B cell (primary cell): ENCODE measurements around the gene KCNK4. TPM values are rescaled to one million over a fixed set of nuclear protein-coding genes. Genes with fewer than 3 reads are reported as not detected.
A peak's percentile ranks its signal among the peaks of the same experiment; 100 is the strongest.

Experiments used
- ATAC-seq: fragments of 200-7000 bp; cut with Tn5 transposase; one replicate; pipeline ENCODE4 v1.10.0; 2021; ENCODE audit warnings: low read depth, mild to moderate bottlenecking, moderate number of reproducible peaks, moderate library complexity
- CTCF ChIA-PET: fragments of 350-600 bp; sonication (Branson Sonifier 250); formaldehyde crosslinking; loops from one replicate; lab custom pipeline; 2021; ENCODE audit warnings: antibody characterized with exemption, inconsistent platforms; lab: Charles Lee
- POLR2A ChIA-PET: fragments of 350-600 bp; sonication (Branson Sonifier 250); formaldehyde crosslinking; loops from one replicate; lab custom pipeline; 2021; ENCODE audit warnings: antibody characterized with exemption; lab: Charles Lee
- DNase-seq: peaks from one replicate; pipeline ENCODE4 v3.0.0; 2013
- H2AFZ ChIP-seq: 2 replicates; pipeline ENCODE4 v1.6.1; 2012; ENCODE audit warnings: mild to moderate bottlenecking, low read depth, low read length; ENCODE audit not compliant: insufficient read depth, poor library complexity, severe bottlenecking
- H3K27ac ChIP-seq, 2 donors: 1 replicate in 1 of 2; 2 replicates in 1 of 2; pipeline ENCODE4 v1.5.1; 2012 to 2013; ENCODE audit warnings: low read length in 2 of 2, mild to moderate bottlenecking in 2 of 2, moderate library complexity in 1 of 2
- H3K27me3 ChIP-seq, 4 experiments: fragments of 200-600 bp in 1 of 4; sonication (generic) in 1 of 4; replicated peaks in 1 of 4; 1 replicate in 2 of 4; 2 replicates in 2 of 4; pipeline versions ENCODE4 v1.6.1 to v1.7.0; 2013 to 2016; ENCODE audit warnings: low read length in 3 of 4, mild to moderate bottlenecking in 2 of 4, mixed read lengths in 1 of 4, moderate library complexity in 1 of 4; ENCODE audit not compliant: insufficient read depth in 4 of 4, control insufficient read depth in 3 of 4; ENCODE audit errors: control extremely low read depth in 1 of 4
- H3K36me3 ChIP-seq, 2 experiments: replicated peaks in 1 of 2; 1 replicate in 1 of 2; 2 replicates in 1 of 2; pipeline versions ENCODE4 v1.6.1 to v1.7.1; 2013; ENCODE audit warnings: low read length in 1 of 2; ENCODE audit not compliant: insufficient read depth in 2 of 2, control insufficient read depth in 1 of 2; ENCODE audit errors: control extremely low read depth in 1 of 2, extremely low read depth in 1 of 2
- H3K4me1 ChIP-seq, 2 donors: fragments of 200-600 bp in 1 of 2; sonication (generic) in 1 of 2; 1 replicate in 1 of 2; 2 replicates in 1 of 2; pipeline versions ENCODE4 v1.5.1 to v1.6.1; 2013 to 2017; ENCODE audit warnings: low read length in 2 of 2; ENCODE audit not compliant: control insufficient read depth in 2 of 2, insufficient read depth in 2 of 2
- H3K4me2 ChIP-seq: replicated peaks from 2 replicates; pipeline ENCODE3; 2012; ENCODE audit warnings: mild to moderate bottlenecking, low read depth, low read length; ENCODE audit not compliant: poor library complexity, severe bottlenecking
- H3K4me3 ChIP-seq, 5 experiments: fragments of 200-600 bp in 1 of 5; sonication (generic) in 1 of 5; 1 replicate in 3 of 5; 2 replicates in 2 of 5; pipeline versions ENCODE4 v1.5.1 to v1.7.0; 2011 to 2016; ENCODE audit warnings: low read length in 4 of 5, mild to moderate bottlenecking in 4 of 5, low read depth in 2 of 5, control low read depth in 1 of 5, moderate library complexity in 1 of 5; ENCODE audit not compliant: insufficient read depth in 1 of 5; ENCODE audit errors: control extremely low read depth in 1 of 5, extremely low read depth in 1 of 5
- H3K79me2 ChIP-seq: fragments of 200-600 bp; sonication (generic); one replicate; pipeline ENCODE4 v1.6.0; 2016; ENCODE audit warnings: low read length; ENCODE audit not compliant: control insufficient read depth, insufficient read depth
- H3K9ac ChIP-seq: fragments of 200-600 bp; sonication (generic); 2 replicates; pipeline ENCODE4 v1.6.1; 2017; ENCODE audit warnings: mild to moderate bottlenecking, low read length, moderate library complexity
- H3K9me3 ChIP-seq, 3 donors: one replicate each; pipeline versions ENCODE4 v1.6.1 to v1.7.1; 2013; ENCODE audit warnings: low read length in 2 of 3; ENCODE audit not compliant: control insufficient read depth in 2 of 3, insufficient read depth in 1 of 3; ENCODE audit errors: control extremely low read depth in 1 of 3
- H4K20me1 ChIP-seq: 2 replicates; pipeline ENCODE4 v1.6.0; 2012; ENCODE audit warnings: mild to moderate bottlenecking, low read length; ENCODE audit not compliant: insufficient read depth, control insufficient read depth, poor library complexity, severe bottlenecking
- H3K27ac Mint-ChIP-seq: one replicate; pipeline ENCODE4 v1.8.0; 2021; ENCODE audit warnings: mixed read lengths
- H3K27me3 Mint-ChIP-seq: one replicate; pipeline ENCODE4 v1.8.0; 2021; ENCODE audit warnings: mixed read lengths
- H3K4me1 Mint-ChIP-seq: one replicate; pipeline ENCODE4 v1.8.0; 2021; ENCODE audit warnings: mixed read lengths
- H3K4me3 Mint-ChIP-seq: one replicate; pipeline ENCODE4 v1.8.0; 2021; ENCODE audit warnings: mixed read lengths
- H3K9me3 Mint-ChIP-seq: one replicate; pipeline ENCODE4 v1.8.0; 2022; ENCODE audit warnings: mixed read lengths; ENCODE audit not compliant: insufficient read depth
- EZH2 ChIP-seq: IDR thresholded peaks from 2 replicates; pipeline ENCODE4 v1.6.1; 2012; ENCODE audit warnings: borderline replicate concordance, low read depth, mild to moderate bottlenecking, moderate library complexity, low read length; ENCODE audit not compliant: insufficient read depth, poor library complexity, severe bottlenecking
- WGBS: methylation state at CpG from one replicate; pipeline ENCODE4 v1.1.5; 2013; ENCODE audit warnings: missing lambda C conversion rate; ENCODE audit not compliant: insufficient coverage; 5-methylcytosine and 5-hydroxymethylcytosine counted together
- intact Hi-C: fragments of 100-400 bp; cut with micrococcal nuclease; formaldehyde crosslinking; loops from one replicate; pipeline ENCODE4 v1.10.0; 2022
- polyA plus RNA-seq: library from polyadenylated mRNA; depleted of rRNA; stranded (reverse); fragments of >200 nt; gene quantifications from 2 replicates; pipeline ENCODE4 v1.2.3, GENCODE V29; 2012
- total RNA-seq, 2 donors: library from RNA; stranded (reverse); fragments of 120-200 nt in 1 of 2; gene quantifications; 1 replicate in 1 of 2; 2 replicates in 1 of 2; pipeline versions ENCODE4 v1.2.3 to v1.2.4, GENCODE V29; 2013 to 2022
- TF ChIP-seq, protein P1 (sequence below): fragments of 200-600 bp; IDR thresholded peaks from one replicate; pipeline ENCODE4 v1.8.0; 2022; ENCODE audit warnings: antibody characterized with exemption, mild to moderate bottlenecking

Gene KCNK4
- total and polyA plus RNA-seq, 2 donors (not counting 1 experiment from before 2014, with no cell fraction given): 0.32 TPM; not detected in 1

DNA sequence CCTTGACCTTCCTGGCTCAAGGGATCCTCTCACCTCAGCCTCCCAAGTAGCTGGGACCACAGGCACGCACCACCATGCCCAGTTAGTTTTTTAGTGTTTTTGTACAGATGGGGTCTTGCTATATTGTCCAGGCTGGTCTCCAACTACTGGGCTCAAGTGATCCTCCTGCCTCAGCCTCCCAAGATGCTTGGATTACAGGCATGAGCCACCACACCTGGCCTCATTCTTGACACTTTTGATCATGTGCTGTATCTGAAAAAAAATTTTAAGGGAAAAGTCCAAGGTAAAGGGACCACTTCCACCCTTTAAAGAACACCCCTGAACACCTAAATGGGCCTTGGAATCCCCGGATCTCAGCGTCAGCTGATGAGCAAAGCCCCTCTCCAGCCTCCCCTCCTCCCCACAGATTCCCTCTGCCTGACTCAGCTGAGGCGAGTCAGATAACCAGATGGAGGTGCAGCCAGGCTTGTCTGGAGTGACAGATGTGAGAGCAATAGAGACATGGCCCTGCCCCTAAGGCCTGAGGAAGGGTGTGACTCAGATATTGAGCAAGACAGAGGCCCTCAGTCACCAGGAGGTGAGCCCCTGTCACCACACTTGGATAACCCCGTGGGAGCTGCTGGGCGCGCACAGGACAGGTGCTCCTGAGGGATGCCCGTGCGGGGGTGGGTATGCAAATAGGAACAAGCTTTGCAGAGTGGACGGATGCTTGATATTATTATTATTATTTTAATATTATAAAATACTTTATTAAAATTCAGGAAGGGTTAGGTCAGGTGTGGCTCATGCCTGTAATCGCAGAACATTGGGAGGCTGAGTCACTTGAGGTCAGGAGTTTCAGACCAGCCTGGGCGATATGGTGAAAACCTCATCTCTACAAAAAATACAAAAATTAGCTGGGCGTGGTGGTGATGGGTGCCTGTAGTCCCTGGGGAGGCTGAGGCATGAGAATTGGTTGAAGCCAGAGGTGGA lies 43.9 kb downstream of the KCNK4 start:
- H3K9ac ChIP-seq: no peak overlapping the region
- H3K27me3 ChIP-seq: no peaks in the 10 kb centered on the region
- Mint-ChIP-seq H3K4me3 (peak overlapping the region; percentile 72), H3K27ac (peak overlapping the region; percentile 90), H3K27me3 (no peaks in the 10 kb centered on the region), H3K9me3 (no peaks in the 10 kb centered on the region), H3K4me1 (peaks cover 55% of the 10 kb centered on the region)
- H2AFZ ChIP-seq: no peak overlapping the region
- H3K9me3 ChIP-seq: no peaks in the 10 kb centered on the region
- peaks cover 0 to 12% of the 10 kb centered on the region in 2 experiments for H3K36me3 ChIP-seq
- POLR2A ChIA-PET: interaction anchor here (0.6 to 3.0 kb wide), 4 partner anchors 12 to 64 kb away, joined by 6 to 24 read pairs (median 8); partner anchors contain the start of genes PRDX5 and TRMT112
- no peak for TF ChIP-seq EZH2
- TF ChIP-seq, protein P1, sequence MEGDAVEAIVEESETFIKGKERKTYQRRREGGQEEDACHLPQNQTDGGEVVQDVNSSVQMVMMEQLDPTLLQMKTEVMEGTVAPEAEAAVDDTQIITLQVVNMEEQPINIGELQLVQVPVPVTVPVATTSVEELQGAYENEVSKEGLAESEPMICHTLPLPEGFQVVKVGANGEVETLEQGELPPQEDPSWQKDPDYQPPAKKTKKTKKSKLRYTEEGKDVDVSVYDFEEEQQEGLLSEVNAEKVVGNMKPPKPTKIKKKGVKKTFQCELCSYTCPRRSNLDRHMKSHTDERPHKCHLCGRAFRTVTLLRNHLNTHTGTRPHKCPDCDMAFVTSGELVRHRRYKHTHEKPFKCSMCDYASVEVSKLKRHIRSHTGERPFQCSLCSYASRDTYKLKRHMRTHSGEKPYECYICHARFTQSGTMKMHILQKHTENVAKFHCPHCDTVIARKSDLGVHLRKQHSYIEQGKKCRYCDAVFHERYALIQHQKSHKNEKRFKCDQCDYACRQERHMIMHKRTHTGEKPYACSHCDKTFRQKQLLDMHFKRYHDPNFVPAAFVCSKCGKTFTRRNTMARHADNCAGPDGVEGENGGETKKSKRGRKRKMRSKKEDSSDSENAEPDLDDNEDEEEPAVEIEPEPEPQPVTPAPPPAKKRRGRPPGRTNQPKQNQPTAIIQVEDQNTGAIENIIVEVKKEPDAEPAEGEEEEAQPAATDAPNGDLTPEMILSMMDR: no peak
- peaks cover 30 to 49% of the 10 kb centered on the region in 2 donors for H3K4me1 ChIP-seq
- no peak overlapping the region for H3K4me3 ChIP-seq
- H3K79me2 ChIP-seq: peaks cover 31% of the 10 kb centered on the region
- no peaks in the 10 kb centered on the region for H4K20me1 ChIP-seq
- peak; percentile 72 for ATAC-seq
- H3K27ac ChIP-seq: peak overlapping the region; percentile 26 to 37
- peak; percentile 74 for DNase-seq
- intact Hi-C loops: loop anchor here (1.0 kb wide), 2 partner anchors 17 to 20 kb away; partner anchors contain the start of gene PRDX5
- 39% methylated on average over 3 of the region's 13 CpGs for WGBS
- CTCF ChIA-PET: interaction anchor here (1.1 to 5.2 kb wide), 6 partner anchors 17 to 130 kb away, joined by 3 to 40 read pairs (median 14); partner anchors contain the start of genes CATSPERZ, ESRRA, PRDX5 and TRMT112
- peak overlapping the region; percentile 39 for H3K4me2 ChIP-seq
